Panc1 (cell line): ENCODE measurements around the gene CYP2A6. TPM values are rescaled to one million over a fixed set of nuclear protein-coding genes. Genes with fewer than 3 reads are reported as not detected.
"Not testable (repeated sequence)": the region's sequence is repeated elsewhere in the genome, so short reads cannot be mapped to it uniquely, and the experiment has no call there.

Source experiments
- ATAC-seq: fragments of 200-7000 bp; cut with Tn5 transposase; 2 replicates; pipeline ENCODE4 v1.9.1; 2020; ENCODE audit warnings: mild to moderate bottlenecking, moderate library complexity
- BruUV-seq: library from RNA; stranded (reverse); fragments of 400-500 nt; replicated peaks from 2 replicates; lab custom pipeline; 2021; lab: Mats Ljungman, UMichigan
- CTCF ChIA-PET: fragments of 300-600 bp; sonication (Branson Sonifier 250); formaldehyde crosslinking; loops from one replicate; lab custom pipeline; 2022; ENCODE audit warnings: antibody characterized with exemption; lab: Charles Lee
- POLR2A ChIA-PET: fragments of 300-600 bp; sonication (Branson Sonifier 250); formaldehyde crosslinking; loops from one replicate; lab custom pipeline; 2022; ENCODE audit warnings: antibody characterized with exemption; lab: Charles Lee
- DNase-seq: peaks from one replicate; pipeline ENCODE4 v3.0.0-alpha.2; 2010; ENCODE audit warnings: low read depth, low spot score
- H3K27ac ChIP-seq: 2 replicates; pipeline ENCODE4 v1.5.1; 2011; ENCODE audit warnings: mild to moderate bottlenecking, low read length, inconsistent platforms
- H3K27me3 ChIP-seq: fragments of 200-500 bp; sonication (Bioruptor generic); 2 replicates; pipeline ENCODE4 v1.6.0; 2014; ENCODE audit warnings: low read length, inconsistent platforms; ENCODE audit not compliant: control insufficient read depth, insufficient read depth
- H3K36me3 ChIP-seq: fragments of 200-500 bp; sonication (Bioruptor generic); 2 replicates; pipeline ENCODE4 v1.5.1; 2014; ENCODE audit warnings: inconsistent platforms, mild to moderate bottlenecking, low read length, moderate library complexity; ENCODE audit not compliant: control insufficient read depth, insufficient read depth
- H3K4me1 ChIP-seq: 2 replicates; pipeline ENCODE4 v1.5.1; 2011; ENCODE audit warnings: inconsistent platforms, mild to moderate bottlenecking, low read length, moderate library complexity; ENCODE audit not compliant: control insufficient read depth, insufficient read depth
- H3K4me3 ChIP-seq, 2 experiments: 2 replicates each; pipeline ENCODE4 v1.5.1; 2011 to 2012; ENCODE audit warnings: low read depth in 2 of 2, low read length in 2 of 2, mild to moderate bottlenecking in 2 of 2, inconsistent platforms in 1 of 2, moderate library complexity in 1 of 2
- H3K9me3 ChIP-seq: fragments of 200-500 bp; sonication (Bioruptor generic); 2 replicates; pipeline ENCODE4 v1.5.1; 2014; ENCODE audit warnings: low read depth, mild to moderate bottlenecking, inconsistent platforms, low read length, moderate library complexity; ENCODE audit not compliant: control insufficient read depth, insufficient read depth
- POLR2AphosphoS5 ChIP-seq: IDR thresholded peaks from 2 replicates; pipeline ENCODE4 v1.6.1; 2012; ENCODE audit warnings: mild to moderate bottlenecking, low read depth, low read length, moderate library complexity
- SIN3A ChIP-seq: IDR thresholded peaks from 2 replicates; pipeline ENCODE4 v1.6.1; 2012; ENCODE audit warnings: low read depth, mild to moderate bottlenecking, low read length, moderate library complexity, borderline replicate concordance; ENCODE audit not compliant: insufficient read depth
- TCF7L2 ChIP-seq: IDR thresholded peaks from 2 replicates; pipeline ENCODE4 v1.6.1; 2011; ENCODE audit warnings: mild to moderate bottlenecking, low read depth, low read length, inconsistent platforms
- in situ Hi-C: cut with HindIII; loops from 2 replicates; pipeline ENCODE4 v1.10.0; 2016; ENCODE audit warnings: low sequenced_read_pairs, low pct_unique_long_range_greater_than_20kb
- intact Hi-C: fragments of 100-400 bp; cut with micrococcal nuclease; formaldehyde crosslinking; loops from one replicate; pipeline ENCODE4 v1.10.0; 2022; ENCODE audit not compliant: unreplicated experiment
- total RNA-seq: library from RNA; stranded (reverse); gene quantifications from one replicate; pipeline ENCODE4 v1.2.1, GENCODE V29; 2021; ENCODE audit not compliant: unreplicated experiment
- TF ChIP-seq, protein P1 (sequence below), 2 experiments: IDR thresholded peaks; 2 replicates each; pipeline ENCODE4 v1.6.1; 2011 to 2012; ENCODE audit warnings: low read depth in 2 of 2, control low read depth in 1 of 2, low read length in 1 of 2, mild to moderate bottlenecking in 1 of 2, moderate library complexity in 1 of 2; ENCODE audit not compliant: insufficient read depth in 1 of 2
- TF ChIP-seq, protein P2 (sequence below): fragments of 450-650 bp; IDR thresholded peaks from 2 replicates; pipeline ENCODE4 v1.5.1; 2017; ENCODE audit warnings: mild to moderate bottlenecking

The CYP2A6 gene
- total RNA-seq, 1 experiment from 2014 or later: 0.41 TPM

- intact Hi-C loops (no loop called here), in situ Hi-C loops (no loop called here)
- DNase-seq (peak; percentile 59), ATAC-seq (peak; percentile 34)
- Histone ChIP-seq H3K27ac (peak overlapping the region; percentile 29; the same call in 1 of the 2 replicates), H3K4me3 (no peak overlapping the region), H3K4me1 (no peaks in the 10 kb centered on the region), H3K27me3 (no peaks in the 10 kb centered on the region), H3K9me3 (no peaks in the 10 kb centered on the region), H3K36me3 (no peaks in the 10 kb centered on the region)
- ChIA-PET POLR2A (no interaction called here), CTCF (no interaction called here)
- BruUV-seq: no TSS peak
- TF ChIP-seq, protein P1, sequence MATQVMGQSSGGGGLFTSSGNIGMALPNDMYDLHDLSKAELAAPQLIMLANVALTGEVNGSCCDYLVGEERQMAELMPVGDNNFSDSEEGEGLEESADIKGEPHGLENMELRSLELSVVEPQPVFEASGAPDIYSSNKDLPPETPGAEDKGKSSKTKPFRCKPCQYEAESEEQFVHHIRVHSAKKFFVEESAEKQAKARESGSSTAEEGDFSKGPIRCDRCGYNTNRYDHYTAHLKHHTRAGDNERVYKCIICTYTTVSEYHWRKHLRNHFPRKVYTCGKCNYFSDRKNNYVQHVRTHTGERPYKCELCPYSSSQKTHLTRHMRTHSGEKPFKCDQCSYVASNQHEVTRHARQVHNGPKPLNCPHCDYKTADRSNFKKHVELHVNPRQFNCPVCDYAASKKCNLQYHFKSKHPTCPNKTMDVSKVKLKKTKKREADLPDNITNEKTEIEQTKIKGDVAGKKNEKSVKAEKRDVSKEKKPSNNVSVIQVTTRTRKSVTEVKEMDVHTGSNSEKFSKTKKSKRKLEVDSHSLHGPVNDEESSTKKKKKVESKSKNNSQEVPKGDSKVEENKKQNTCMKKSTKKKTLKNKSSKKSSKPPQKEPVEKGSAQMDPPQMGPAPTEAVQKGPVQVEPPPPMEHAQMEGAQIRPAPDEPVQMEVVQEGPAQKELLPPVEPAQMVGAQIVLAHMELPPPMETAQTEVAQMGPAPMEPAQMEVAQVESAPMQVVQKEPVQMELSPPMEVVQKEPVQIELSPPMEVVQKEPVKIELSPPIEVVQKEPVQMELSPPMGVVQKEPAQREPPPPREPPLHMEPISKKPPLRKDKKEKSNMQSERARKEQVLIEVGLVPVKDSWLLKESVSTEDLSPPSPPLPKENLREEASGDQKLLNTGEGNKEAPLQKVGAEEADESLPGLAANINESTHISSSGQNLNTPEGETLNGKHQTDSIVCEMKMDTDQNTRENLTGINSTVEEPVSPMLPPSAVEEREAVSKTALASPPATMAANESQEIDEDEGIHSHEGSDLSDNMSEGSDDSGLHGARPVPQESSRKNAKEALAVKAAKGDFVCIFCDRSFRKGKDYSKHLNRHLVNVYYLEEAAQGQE (IDR thresholded peaks at IDR 0.05; ENCODE audit: insufficient read depth in 1 of 2, low read depth in 2 of 2, low read length in 1 of 2): no peak
- TF ChIP-seq SIN3A (no peak), TCF7L2 (no peak; the same call in 1 of the 2 replicates), POLR2AphosphoS5 (no peak)
- TF ChIP-seq, protein P2, sequence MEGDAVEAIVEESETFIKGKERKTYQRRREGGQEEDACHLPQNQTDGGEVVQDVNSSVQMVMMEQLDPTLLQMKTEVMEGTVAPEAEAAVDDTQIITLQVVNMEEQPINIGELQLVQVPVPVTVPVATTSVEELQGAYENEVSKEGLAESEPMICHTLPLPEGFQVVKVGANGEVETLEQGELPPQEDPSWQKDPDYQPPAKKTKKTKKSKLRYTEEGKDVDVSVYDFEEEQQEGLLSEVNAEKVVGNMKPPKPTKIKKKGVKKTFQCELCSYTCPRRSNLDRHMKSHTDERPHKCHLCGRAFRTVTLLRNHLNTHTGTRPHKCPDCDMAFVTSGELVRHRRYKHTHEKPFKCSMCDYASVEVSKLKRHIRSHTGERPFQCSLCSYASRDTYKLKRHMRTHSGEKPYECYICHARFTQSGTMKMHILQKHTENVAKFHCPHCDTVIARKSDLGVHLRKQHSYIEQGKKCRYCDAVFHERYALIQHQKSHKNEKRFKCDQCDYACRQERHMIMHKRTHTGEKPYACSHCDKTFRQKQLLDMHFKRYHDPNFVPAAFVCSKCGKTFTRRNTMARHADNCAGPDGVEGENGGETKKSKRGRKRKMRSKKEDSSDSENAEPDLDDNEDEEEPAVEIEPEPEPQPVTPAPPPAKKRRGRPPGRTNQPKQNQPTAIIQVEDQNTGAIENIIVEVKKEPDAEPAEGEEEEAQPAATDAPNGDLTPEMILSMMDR: no peak
These were observed 18.5 kb downstream of the CYP2A6 start for GRCh38 chr19:40831502-40832430.

GRCh38 chr19:40830741-40831140, 19.5 kb downstream of the CYP2A6 start:
- BruUV-seq, intact Hi-C loops, H3K4me3 ChIP-seq, H3K27ac ChIP-seq, in situ Hi-C loops, H3K36me3 ChIP-seq, POLR2A ChIA-PET, CTCF ChIA-PET, ATAC-seq, H3K4me1 ChIP-seq, H3K27me3 ChIP-seq, H3K9me3 ChIP-seq, DNase-seq: not testable (repeated sequence)

DNA sequence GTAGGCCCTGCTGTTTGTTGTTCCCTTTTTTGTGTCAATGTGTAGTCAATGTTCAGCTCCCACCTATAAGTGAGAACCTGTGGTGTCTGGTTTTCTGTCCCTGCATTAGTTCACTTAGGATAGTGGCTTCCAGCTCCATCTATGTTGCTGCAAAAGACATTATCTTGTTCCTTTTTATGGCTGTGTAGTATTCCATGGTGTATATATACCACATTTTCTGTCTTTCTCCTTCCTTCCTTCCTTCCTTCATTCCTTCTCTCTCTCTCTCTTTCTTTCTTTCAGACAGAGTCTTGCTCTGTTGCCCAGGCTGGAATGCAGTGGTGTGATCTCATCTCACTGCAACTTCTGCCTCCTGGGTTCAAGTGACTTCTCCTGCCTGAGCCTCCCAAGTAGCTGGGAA, 21.0 kb downstream of the CYP2A6 start:
- ChIA-PET POLR2A (no interaction called here), CTCF (no interaction called here)
- no peak for ATAC-seq
- no peak for DNase-seq
- Histone ChIP-seq H3K27ac (no peak overlapping the region; the same call in 1 of the 2 replicates), H3K9me3 (no peaks in the 10 kb centered on the region), H3K36me3 (no peaks in the 10 kb centered on the region), H3K4me1 (no peaks in the 10 kb centered on the region), H3K4me3 (no peak overlapping the region), H3K27me3 (no peaks in the 10 kb centered on the region)
- no TSS peak for BruUV-seq
- TF ChIP-seq SIN3A: no peak
- TF ChIP-seq TCF7L2: no peak
- no peak for TF ChIP-seq POLR2AphosphoS5
- TF ChIP-seq, protein P1 (IDR thresholded peaks at IDR 0.05; ENCODE audit: insufficient read depth in 1 of 2, low read depth in 2 of 2, low read length in 1 of 2): no peak
- TF ChIP-seq, protein P2: no peak
- in situ Hi-C loops (no loop called here), intact Hi-C loops (no loop called here)
